HepG2 (cell line): ENCODE results near the gene CTBP1. TPM values are rescaled to one million over a fixed set of nuclear protein-coding genes. Genes with fewer than 3 reads are reported as not detected.

Source experiments
- ATAC-seq: fragments of 200-7000 bp; cut with Tn5 transposase; 3 replicates; pipeline ENCODE4 v1.9.1; 2020; ENCODE audit warnings: mild to moderate bottlenecking, moderate library complexity
- BruUV-seq: library from RNA; stranded (reverse); fragments of 400-500 nt; replicated peaks from 2 replicates; lab custom pipeline; 2021; lab: Mats Ljungman, UMichigan
- CTCF ChIA-PET: fragments of 300-600 bp; formaldehyde crosslinking; extraction: SDS; loops from one replicate; lab custom pipeline; 2021; ENCODE audit warnings: low total read pairs, inconsistent platforms, low intra/inter-chr PET ratio; lab: Yijun Ruan, JAX
- POLR2A ChIA-PET: fragments of 350-600 bp; sonication (Branson Sonifier 250); formaldehyde crosslinking; loops from one replicate; lab custom pipeline; 2020; ENCODE audit warnings: antibody characterized with exemption, inconsistent platforms; lab: Yijun Ruan, JAX
- DNase-seq: peaks from one replicate; pipeline ENCODE4 v3.0.0-alpha.2; 2015; ENCODE audit warnings: low spot score
- FAIRE-seq: peaks from 3 replicates; lab custom pipeline; 2011; peaks lifted over from hg19 to GRCh38; lab: Jason Lieb, UNC
- H2AFZ ChIP-seq: one replicate; pipeline ENCODE4 v1.6.1; 2011; ENCODE audit warnings: low read length, inconsistent platforms
- H3K27ac ChIP-seq: fragments of 300-600 bp; 3 replicates; pipeline ENCODE4 v1.8.0; 2011; ENCODE audit warnings: mixed run types, mild to moderate bottlenecking, mixed read lengths, low read length, inconsistent platforms; ENCODE audit not compliant: insufficient read depth; ENCODE audit errors: extremely low read length
- H3K27me3 ChIP-seq, 2 experiments: fragments of 200-600 bp in 1 of 2; 2 replicates in 1 of 2; 3 replicates in 1 of 2; pipeline versions ENCODE4 v1.6.0 to v1.8.0; 2011; ENCODE audit warnings: low read length in 2 of 2, mild to moderate bottlenecking in 2 of 2, moderate library complexity in 2 of 2, inconsistent platforms in 1 of 2; ENCODE audit not compliant: insufficient read depth in 2 of 2, control insufficient read depth in 1 of 2
- H3K36me3 ChIP-seq, 2 experiments: fragments of 200-600 bp in 1 of 2; replicated peaks in 1 of 2; 2 replicates in 1 of 2; 3 replicates in 1 of 2; pipeline versions ENCODE4 v1.5.1 to v1.8.0; 2011; ENCODE audit warnings: low read length in 2 of 2, inconsistent platforms in 1 of 2; ENCODE audit not compliant: insufficient read depth in 2 of 2, control insufficient read depth in 1 of 2
- H3K4me1 ChIP-seq: 2 replicates; pipeline ENCODE4 v1.5.1; 2012; ENCODE audit warnings: low read length, inconsistent platforms; ENCODE audit not compliant: insufficient read depth
- H3K4me2 ChIP-seq: 2 replicates; pipeline ENCODE4 v1.6.0; 2011; ENCODE audit warnings: low read depth, low read length, inconsistent platforms
- H3K4me3 ChIP-seq, 3 experiments: fragments of 200-600 bp in 1 of 3; sonication (generic), shearing (Covaris generic) in 1 of 3; replicated peaks in 1 of 3; 2 replicates each; pipeline ENCODE4 v1.5.1; 2011 to 2016; ENCODE audit warnings: low read length in 3 of 3, inconsistent platforms in 2 of 3, low read depth in 2 of 3, mild to moderate bottlenecking in 2 of 3, control low read depth in 1 of 3, mixed read lengths in 1 of 3; ENCODE audit not compliant: insufficient read depth in 1 of 3
- H3K79me2 ChIP-seq: one replicate; pipeline ENCODE4 v1.6.1; 2011; ENCODE audit warnings: low read length, inconsistent platforms; ENCODE audit not compliant: insufficient read depth
- H3K9ac ChIP-seq: 2 replicates; pipeline ENCODE4 v1.6.0; 2011; ENCODE audit warnings: mild to moderate bottlenecking, low read depth, low read length, inconsistent platforms; ENCODE audit not compliant: insufficient read depth
- H3K9me3 ChIP-seq: 2 replicates; pipeline ENCODE4 v1.5.1; 2012; ENCODE audit warnings: mild to moderate bottlenecking, low read length
- H4K20me1 ChIP-seq: 2 replicates; pipeline ENCODE4 v1.6.0; 2011; ENCODE audit warnings: inconsistent platforms, mild to moderate bottlenecking, low read length, moderate library complexity; ENCODE audit not compliant: insufficient read depth
- WGBS: methylation state at CpG from one replicate; pipeline ENCODE4 v1.1.6; 2017; ENCODE audit warnings: low lambda C conversion rate; 5-methylcytosine and 5-hydroxymethylcytosine counted together
- in situ Hi-C: cut with HindIII; loops from 2 replicates; pipeline ENCODE4 v1.10.0; 2017; ENCODE audit warnings: low pct_unique_long_range_greater_than_20kb; ENCODE audit not compliant: extremely low pct_ligation_motif_present
- intact Hi-C: fragments of 100-400 bp; cut with micrococcal nuclease; formaldehyde crosslinking; loops from one replicate; pipeline ENCODE4 v1.10.0; 2022; ENCODE audit not compliant: unreplicated experiment
- polyA plus RNA-seq, 8 experiments: library from polyadenylated mRNA; depleted of rRNA in 3 of 8; stranded (reverse) in 7 of 8; unstranded in 1 of 8; fragments of >200 nt; fragmentation: Illumina TruSeq in 4 of 8; extraction: Trizol in 4 of 8; gene quantifications; 2 replicates each; pipeline versions ENCODE4 v1.2.1 to v1.2.3, GENCODE V29; 2011 to 2016; ENCODE audit warnings: low read depth in 4 of 8, missing spikeins in 1 of 8, mixed read lengths in 1 of 8; ENCODE audit not compliant: insufficient read depth in 1 of 8
- total RNA-seq, 5 experiments: library from RNA; depleted of rRNA; stranded (reverse); fragments of >200 nt; fragmentation: Illumina TruSeq; extraction: Trizol; gene quantifications; 2 replicates each; pipeline ENCODE4 v1.2.3, GENCODE V29; 2016; ENCODE audit warnings: low read depth in 1 of 5
- TF ChIP-seq, protein P1 (sequence below): IDR thresholded peaks from 2 replicates; pipeline ENCODE4 v1.6.1; 2016; ENCODE audit warnings: control low read depth
- TF ChIP-seq, protein P2 (sequence below): sonication (generic); formaldehyde crosslinking; IDR thresholded peaks from 2 replicates; pipeline ENCODE4 v1.5.1; 2020; ENCODE audit warnings: mild to moderate bottlenecking, missing genetic modification reagents
- TF ChIP-seq, protein P3 (sequence below): sonication (generic); formaldehyde crosslinking; IDR thresholded peaks from 2 replicates; pipeline ENCODE4 v1.8.0; 2022; ENCODE audit warnings: mild to moderate bottlenecking, missing genetic modification reagents; ENCODE audit not compliant: insufficient replicate concordance
- TF ChIP-seq, protein P4 (sequence below), 2 experiments: sonication (generic) in 1 of 2; formaldehyde crosslinking in 1 of 2; IDR thresholded peaks; 2 replicates each; pipeline versions ENCODE4 v1.6.1 to v1.9.0; 2014 to 2022; ENCODE audit warnings: antibody characterized with exemption in 1 of 2, borderline replicate concordance in 1 of 2, inconsistent platforms in 1 of 2, low read depth in 1 of 2, missing genetic modification reagents in 1 of 2
- TF ChIP-seq, protein P5 (sequence below): sonication (generic); formaldehyde crosslinking; IDR thresholded peaks from 2 replicates; pipeline ENCODE4 v1.4.0; 2020; ENCODE audit warnings: missing genetic modification reagents

CTBP1 gene
- total and polyA plus RNA-seq, 2 of the 13 experiments (the other 11 are each of a cell fraction or from before 2014, with no cell fraction given) = 78.5 to 112 TPM

DNA sequence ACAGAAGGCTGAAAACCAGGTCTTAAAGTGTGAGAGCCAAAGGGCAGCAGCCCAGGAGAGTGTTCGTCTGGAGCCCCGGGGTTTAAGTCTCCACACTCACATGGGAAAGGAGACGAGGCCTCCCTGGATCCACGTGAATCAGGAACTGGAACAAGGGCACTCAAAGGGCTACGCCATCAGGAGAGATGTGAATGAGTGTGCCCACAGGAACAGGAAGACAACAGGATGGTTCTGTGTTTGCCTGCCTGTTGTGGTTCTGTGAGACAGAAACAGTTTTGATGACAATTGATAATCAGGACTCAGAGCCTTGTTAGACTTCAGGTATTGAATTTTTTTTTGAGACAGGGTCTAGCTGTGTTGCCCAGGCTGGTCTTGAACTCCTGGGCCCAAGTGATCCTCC, 4.9 kb upstream of the CTBP1 start (continued):
- TF ChIP-seq, protein P1, sequence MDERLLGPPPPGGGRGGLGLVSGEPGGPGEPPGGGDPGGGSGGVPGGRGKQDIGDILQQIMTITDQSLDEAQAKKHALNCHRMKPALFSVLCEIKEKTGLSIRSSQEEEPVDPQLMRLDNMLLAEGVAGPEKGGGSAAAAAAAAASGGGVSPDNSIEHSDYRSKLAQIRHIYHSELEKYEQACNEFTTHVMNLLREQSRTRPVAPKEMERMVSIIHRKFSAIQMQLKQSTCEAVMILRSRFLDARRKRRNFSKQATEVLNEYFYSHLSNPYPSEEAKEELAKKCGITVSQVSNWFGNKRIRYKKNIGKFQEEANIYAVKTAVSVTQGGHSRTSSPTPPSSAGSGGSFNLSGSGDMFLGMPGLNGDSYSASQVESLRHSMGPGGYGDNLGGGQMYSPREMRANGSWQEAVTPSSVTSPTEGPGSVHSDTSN (CRISPR knock-in tag) = no peak

DNA sequence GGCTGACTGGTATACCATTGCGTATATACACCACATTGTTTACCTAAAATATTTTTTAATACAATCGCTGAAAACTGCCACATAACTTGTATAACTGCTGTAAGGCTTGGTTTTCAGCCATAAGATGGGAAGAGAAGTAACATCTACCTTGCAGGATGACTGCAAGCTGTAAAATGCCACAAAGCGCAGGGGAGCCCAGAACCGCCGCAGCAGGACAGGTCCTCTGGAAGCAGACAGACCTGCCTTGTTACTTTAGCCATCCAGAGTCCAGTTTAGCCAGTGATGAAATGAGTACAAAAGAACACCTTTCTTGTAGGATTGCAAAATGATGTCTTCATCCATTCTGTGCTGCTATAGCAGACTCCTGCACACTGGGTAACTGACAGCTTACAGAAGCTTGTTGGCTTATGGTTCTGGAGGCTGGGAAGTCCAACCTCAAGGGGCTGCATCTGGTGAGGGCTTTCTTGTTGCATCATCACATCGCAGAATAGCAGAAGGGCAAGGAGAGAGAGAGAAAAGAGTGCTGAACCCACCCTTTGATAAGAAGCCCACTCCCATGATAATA, 4.1 kb upstream of the CTBP1 start:
- ChIA-PET CTCF (no interaction called here), POLR2A (interaction anchor here (1.5 kb wide), 1 partner anchor 94 kb away, joined by 3 read pairs; the partner anchor contains the start of gene UVSSA)
- ATAC-seq = no peak
- 80% methylated on average over 6 of the region's 6 CpGs for WGBS
- intact Hi-C loops (no loop called here), in situ Hi-C loops (loop anchor here (5.0 kb wide), 1 partner anchor 89 kb away; no protein-coding TSS in a partner anchor)
- Histone ChIP-seq H3K4me1 (peaks cover 39% of the 10 kb centered on the region), H3K79me2 (peaks cover 17% of the 10 kb centered on the region), H2AFZ (no peak overlapping the region), H3K9me3 (peaks cover 23% of the 10 kb centered on the region), H3K4me3 (no peak overlapping the region), H4K20me1 (no peaks in the 10 kb centered on the region), H3K9ac (no peak overlapping the region), H3K27ac (no peak overlapping the region), H3K27me3 (no peaks in the 10 kb centered on the region), H3K4me2 (no peak overlapping the region), H3K36me3 (0 out of 5 replicates have a peak, but pooled peaks cover 0 to 2% of the 10 kb centered on the region in 2 experiments)
- no TSS peak for BruUV-seq
- peak; percentile 54 for DNase-seq
- FAIRE-seq = no peak
- TF ChIP-seq, protein P2, sequence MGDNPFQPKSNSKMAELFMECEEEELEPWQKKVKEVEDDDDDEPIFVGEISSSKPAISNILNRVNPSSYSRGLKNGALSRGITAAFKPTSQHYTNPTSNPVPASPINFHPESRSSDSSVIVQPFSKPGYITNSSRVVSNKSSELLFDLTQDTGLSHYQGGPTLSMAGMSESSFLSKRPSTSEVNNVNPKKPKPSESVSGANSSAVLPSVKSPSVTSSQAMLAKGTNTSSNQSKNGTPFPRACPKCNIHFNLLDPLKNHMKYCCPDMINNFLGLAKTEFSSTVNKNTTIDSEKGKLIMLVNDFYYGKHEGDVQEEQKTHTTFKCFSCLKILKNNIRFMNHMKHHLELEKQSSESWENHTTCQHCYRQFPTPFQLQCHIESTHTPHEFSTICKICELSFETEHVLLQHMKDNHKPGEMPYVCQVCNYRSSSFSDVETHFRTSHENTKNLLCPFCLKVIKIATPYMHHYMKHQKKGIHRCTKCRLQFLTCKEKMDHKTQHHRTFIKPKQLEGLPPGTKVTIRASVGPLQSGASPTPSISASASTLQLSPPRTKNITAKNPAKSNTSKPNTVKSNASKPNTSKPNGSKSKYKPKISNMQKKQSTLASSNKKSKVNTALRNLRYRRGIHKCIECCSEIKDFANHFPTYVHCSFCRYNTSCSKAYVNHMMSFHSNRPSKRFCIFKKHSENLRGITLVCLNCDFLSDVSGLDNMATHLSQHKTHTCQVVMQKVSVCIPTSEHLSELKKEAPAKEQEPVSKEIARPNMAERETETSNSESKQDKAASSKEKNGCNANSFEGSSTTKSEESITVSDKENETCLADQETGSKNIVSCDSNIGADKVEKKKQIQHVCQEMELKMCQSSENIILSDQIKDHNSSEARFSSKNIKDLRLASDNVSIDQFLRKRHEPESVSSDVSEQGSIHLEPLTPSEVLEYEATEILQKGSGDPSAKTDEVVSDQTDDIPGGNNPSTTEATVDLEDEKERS (CRISPR knock-in tag) = peak; percentile 64; the same call in 1 of the 2 replicates
- TF ChIP-seq, protein P3, sequence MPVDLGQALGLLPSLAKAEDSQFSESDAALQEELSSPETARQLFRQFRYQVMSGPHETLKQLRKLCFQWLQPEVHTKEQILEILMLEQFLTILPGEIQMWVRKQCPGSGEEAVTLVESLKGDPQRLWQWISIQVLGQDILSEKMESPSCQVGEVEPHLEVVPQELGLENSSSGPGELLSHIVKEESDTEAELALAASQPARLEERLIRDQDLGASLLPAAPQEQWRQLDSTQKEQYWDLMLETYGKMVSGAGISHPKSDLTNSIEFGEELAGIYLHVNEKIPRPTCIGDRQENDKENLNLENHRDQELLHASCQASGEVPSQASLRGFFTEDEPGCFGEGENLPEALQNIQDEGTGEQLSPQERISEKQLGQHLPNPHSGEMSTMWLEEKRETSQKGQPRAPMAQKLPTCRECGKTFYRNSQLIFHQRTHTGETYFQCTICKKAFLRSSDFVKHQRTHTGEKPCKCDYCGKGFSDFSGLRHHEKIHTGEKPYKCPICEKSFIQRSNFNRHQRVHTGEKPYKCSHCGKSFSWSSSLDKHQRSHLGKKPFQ (CRISPR knock-in tag) = no peak
- TF ChIP-seq, protein P4, sequence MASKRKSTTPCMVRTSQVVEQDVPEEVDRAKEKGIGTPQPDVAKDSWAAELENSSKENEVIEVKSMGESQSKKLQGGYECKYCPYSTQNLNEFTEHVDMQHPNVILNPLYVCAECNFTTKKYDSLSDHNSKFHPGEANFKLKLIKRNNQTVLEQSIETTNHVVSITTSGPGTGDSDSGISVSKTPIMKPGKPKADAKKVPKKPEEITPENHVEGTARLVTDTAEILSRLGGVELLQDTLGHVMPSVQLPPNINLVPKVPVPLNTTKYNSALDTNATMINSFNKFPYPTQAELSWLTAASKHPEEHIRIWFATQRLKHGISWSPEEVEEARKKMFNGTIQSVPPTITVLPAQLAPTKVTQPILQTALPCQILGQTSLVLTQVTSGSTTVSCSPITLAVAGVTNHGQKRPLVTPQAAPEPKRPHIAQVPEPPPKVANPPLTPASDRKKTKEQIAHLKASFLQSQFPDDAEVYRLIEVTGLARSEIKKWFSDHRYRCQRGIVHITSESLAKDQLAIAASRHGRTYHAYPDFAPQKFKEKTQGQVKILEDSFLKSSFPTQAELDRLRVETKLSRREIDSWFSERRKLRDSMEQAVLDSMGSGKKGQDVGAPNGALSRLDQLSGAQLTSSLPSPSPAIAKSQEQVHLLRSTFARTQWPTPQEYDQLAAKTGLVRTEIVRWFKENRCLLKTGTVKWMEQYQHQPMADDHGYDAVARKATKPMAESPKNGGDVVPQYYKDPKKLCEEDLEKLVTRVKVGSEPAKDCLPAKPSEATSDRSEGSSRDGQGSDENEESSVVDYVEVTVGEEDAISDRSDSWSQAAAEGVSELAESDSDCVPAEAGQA (IDR thresholded peaks at IDR 0.05; ENCODE audit: low read depth) = no peak
- TF ChIP-seq, protein P4 (CRISPR knock-in tag; IDR thresholded peaks at IDR 0.05; ENCODE audit: borderline replicate concordance) = no peak
- TF ChIP-seq, protein P5, sequence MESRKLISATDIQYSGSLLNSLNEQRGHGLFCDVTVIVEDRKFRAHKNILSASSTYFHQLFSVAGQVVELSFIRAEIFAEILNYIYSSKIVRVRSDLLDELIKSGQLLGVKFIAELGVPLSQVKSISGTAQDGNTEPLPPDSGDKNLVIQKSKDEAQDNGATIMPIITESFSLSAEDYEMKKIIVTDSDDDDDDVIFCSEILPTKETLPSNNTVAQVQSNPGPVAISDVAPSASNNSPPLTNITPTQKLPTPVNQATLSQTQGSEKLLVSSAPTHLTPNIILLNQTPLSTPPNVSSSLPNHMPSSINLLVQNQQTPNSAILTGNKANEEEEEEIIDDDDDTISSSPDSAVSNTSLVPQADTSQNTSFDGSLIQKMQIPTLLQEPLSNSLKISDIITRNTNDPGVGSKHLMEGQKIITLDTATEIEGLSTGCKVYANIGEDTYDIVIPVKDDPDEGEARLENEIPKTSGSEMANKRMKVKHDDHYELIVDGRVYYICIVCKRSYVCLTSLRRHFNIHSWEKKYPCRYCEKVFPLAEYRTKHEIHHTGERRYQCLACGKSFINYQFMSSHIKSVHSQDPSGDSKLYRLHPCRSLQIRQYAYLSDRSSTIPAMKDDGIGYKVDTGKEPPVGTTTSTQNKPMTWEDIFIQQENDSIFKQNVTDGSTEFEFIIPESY (CRISPR knock-in tag) = peak; percentile 93
